Hepatocyte (in vitro differentiated cells): ENCODE results near the gene TMEM135.

ENCODE experiments used
- EZH2 ChIP-seq: fragments of 200-600 bp; sonication (generic); IDR thresholded peaks from 2 replicates; pipeline ENCODE4 v1.6.1; 2016; ENCODE audit warnings: antibody characterized with exemption, mild to moderate bottlenecking, borderline replicate concordance
- EZH2phosphoT487 ChIP-seq: fragments of 200-600 bp; sonication (generic); IDR thresholded peaks from one replicate; pipeline ENCODE4 v1.6.1; 2018; ENCODE audit warnings: antibody characterized with exemption, mild to moderate bottlenecking, low read depth, moderate library complexity; ENCODE audit not compliant: unreplicated experiment, severe bottlenecking
- TF ChIP-seq, protein P1 (sequence below): fragments of 200-600 bp; sonication (generic); IDR thresholded peaks from 2 replicates; pipeline ENCODE4 v1.5.1; 2016; ENCODE audit warnings: antibody characterized with exemption, mild to moderate bottlenecking; ENCODE audit not compliant: poor library complexity

DNA sequence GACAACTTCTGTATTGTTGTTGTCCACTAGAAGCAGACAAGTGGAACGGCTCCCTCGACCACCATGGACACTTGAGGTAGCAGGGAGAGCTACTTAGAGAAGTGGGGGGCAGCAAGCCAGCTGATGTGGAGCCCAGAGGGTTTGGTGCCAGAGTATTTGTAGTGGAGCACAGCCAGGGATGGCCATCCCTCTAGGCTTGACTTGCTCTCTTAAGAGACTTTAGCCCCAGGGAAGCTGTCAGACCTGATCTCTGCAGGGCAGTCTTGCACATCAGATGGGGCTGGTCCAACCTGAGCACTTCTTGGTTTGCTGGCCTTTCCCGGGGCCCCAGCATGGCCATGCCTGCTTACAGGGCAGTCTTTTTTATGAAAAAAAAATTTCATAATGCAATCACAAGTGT, 15.0 kb upstream of the TMEM135 start:
- TF ChIP-seq, protein P1, sequence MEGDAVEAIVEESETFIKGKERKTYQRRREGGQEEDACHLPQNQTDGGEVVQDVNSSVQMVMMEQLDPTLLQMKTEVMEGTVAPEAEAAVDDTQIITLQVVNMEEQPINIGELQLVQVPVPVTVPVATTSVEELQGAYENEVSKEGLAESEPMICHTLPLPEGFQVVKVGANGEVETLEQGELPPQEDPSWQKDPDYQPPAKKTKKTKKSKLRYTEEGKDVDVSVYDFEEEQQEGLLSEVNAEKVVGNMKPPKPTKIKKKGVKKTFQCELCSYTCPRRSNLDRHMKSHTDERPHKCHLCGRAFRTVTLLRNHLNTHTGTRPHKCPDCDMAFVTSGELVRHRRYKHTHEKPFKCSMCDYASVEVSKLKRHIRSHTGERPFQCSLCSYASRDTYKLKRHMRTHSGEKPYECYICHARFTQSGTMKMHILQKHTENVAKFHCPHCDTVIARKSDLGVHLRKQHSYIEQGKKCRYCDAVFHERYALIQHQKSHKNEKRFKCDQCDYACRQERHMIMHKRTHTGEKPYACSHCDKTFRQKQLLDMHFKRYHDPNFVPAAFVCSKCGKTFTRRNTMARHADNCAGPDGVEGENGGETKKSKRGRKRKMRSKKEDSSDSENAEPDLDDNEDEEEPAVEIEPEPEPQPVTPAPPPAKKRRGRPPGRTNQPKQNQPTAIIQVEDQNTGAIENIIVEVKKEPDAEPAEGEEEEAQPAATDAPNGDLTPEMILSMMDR = no peak
- no peak for TF ChIP-seq EZH2phosphoT487
- TF ChIP-seq EZH2 = no peak
